Kidney capillary endothelial cell (primary cell): ENCODE results near the gene PRSS56.
"Not testable (repeated sequence)": the region's sequence is repeated elsewhere in the genome, so short reads cannot be mapped to it uniquely, and the experiment has no call there.

Source experiments
- DNase-seq: peaks from one replicate; pipeline ENCODE4 v3.0.0-alpha.2; 2018; ENCODE audit warnings: low spot score

PRSS56 gene

GRCh38 chr2:232525791-232526371, 5.7 kb downstream of the PRSS56 start, which contains the start of gene CHRND:
Gene CHRND (plus strand): TSS chr2:232526160. CDS start chr2:232526216, 56 bp downstream.
- DNase-seq: no peak

GRCh38 chr2:232526372-232526941, 6.3 kb downstream of the PRSS56 start:
- no peak for DNase-seq

- no peak for DNase-seq
Observed at GRCh38 chr2:232527905-232528470, 7.8 kb downstream of the PRSS56 start.

- no peak for DNase-seq
Observed at GRCh38 chr2:232528746-232529460, 8.7 kb downstream of the PRSS56 start.

GRCh38 chr2:232529806-232530547, 9.8 kb downstream of the PRSS56 start:
- DNase-seq: no peak

GRCh38 chr2:232530626-232531260, 10.6 kb downstream of the PRSS56 start:
- DNase-seq: no peak

GRCh38 chr2:232532419-232532818, 12.2 kb downstream of the PRSS56 start:
- DNase-seq: no peak

- DNase-seq: not testable (repeated sequence)
Observed at GRCh38 chr2:232532821-232533220, 12.6 kb downstream of the PRSS56 start.

GRCh38 chr2:232533944-232534710, 13.9 kb downstream of the PRSS56 start:
- DNase-seq: no peak

GRCh38 chr2:232534940-232535651, 14.9 kb downstream of the PRSS56 start:
- DNase-seq: no peak

- no peak for DNase-seq
Observed at GRCh38 chr2:232535761-232536530, 15.8 kb downstream of the PRSS56 start.

GRCh38 chr2:232537079-232537478, 16.9 kb downstream of the PRSS56 start:
- DNase-seq: no peak

GRCh38 chr2:232537499-232537898, 17.3 kb downstream of the PRSS56 start:
- no peak for DNase-seq

GRCh38 chr2:232538671-232539070, 18.5 kb downstream of the PRSS56 start:
- no peak for DNase-seq

- DNase-seq: no peak
Observed at GRCh38 chr2:232539298-232540231, 19.4 kb downstream of the PRSS56 start, which contains the start of gene CHRNG. Gene CHRNG (plus strand): TSS chr2:232539692. CDS start chr2:232539748, 56 bp downstream.

- no peak for DNase-seq
Observed at GRCh38 chr2:232540441-232541041, 20.4 kb downstream of the PRSS56 start.

GRCh38 chr2:232541195-232541960, 21.2 kb downstream of the PRSS56 start:
- DNase-seq: no peak
